HG02884 (cell line): Measurements from ENCODE around the gene PLD2.

Source experiments
- ATAC-seq: cut with Tn5 transposase; IDR thresholded peaks from one replicate; pipeline ENCODE4 v1.9.1; 2021; ENCODE audit warnings: mild to moderate bottlenecking, moderate library complexity; ENCODE audit not compliant: unreplicated experiment

The PLD2 gene

GRCh38 chr17:4789951-4790704, 16.8 kb upstream of the PLD2 start:
- ATAC-seq = peak; percentile 64

- no peak for ATAC-seq
Measured at GRCh38 chr17:4790705-4791088, 16.3 kb upstream of the PLD2 start.

GRCh38 chr17:4795168-4795567, 11.8 kb upstream of the PLD2 start:
- no peak for ATAC-seq

- no peak for ATAC-seq
Measured at GRCh38 chr17:4796552-4796920, 10.4 kb upstream of the PLD2 start.

GRCh38 chr17:4800462-4801196, 6.3 kb upstream of the PLD2 start:
- ATAC-seq = no peak

- ATAC-seq = no peak
Measured at GRCh38 chr17:4802228-4802627, 4.7 kb upstream of the PLD2 start, which contains the start of gene C17orf114. C17orf114 (minus strand) TSS chr17:4802328.

GRCh38 chr17:4806456-4806776, 536 bp upstream of the PLD2 start:
- ATAC-seq = peak; percentile 5

GRCh38 chr17:4807605-4808377, 839 bp downstream of the PLD2 start:
- no peak for ATAC-seq

- no peak for ATAC-seq
Measured at GRCh38 chr17:4808378-4808767, 1.4 kb downstream of the PLD2 start.

- ATAC-seq = no peak
Measured at GRCh38 chr17:4810696-4811290, 3.8 kb downstream of the PLD2 start.

GRCh38 chr17:4811471-4811870, 4.5 kb downstream of the PLD2 start:
- no peak for ATAC-seq

GRCh38 chr17:4812690-4813089, 5.7 kb downstream of the PLD2 start:
- ATAC-seq = no peak

GRCh38 chr17:4815043-4815675, 8.2 kb downstream of the PLD2 start:
- no peak for ATAC-seq

- ATAC-seq = no peak
Measured at GRCh38 chr17:4816826-4817225, 9.9 kb downstream of the PLD2 start.

- no peak for ATAC-seq
Measured at GRCh38 chr17:4818276-4818675, 11.3 kb downstream of the PLD2 start.

GRCh38 chr17:4822835-4823234, 15.9 kb downstream of the PLD2 start:
- ATAC-seq = no peak

GRCh38 chr17:4823373-4824089, 16.6 kb downstream of the PLD2 start:
- ATAC-seq = no peak

GRCh38 chr17:4827399-4827798, 20.4 kb downstream of the PLD2 start:
- ATAC-seq = no peak

- ATAC-seq = peak; percentile 17
Measured at GRCh38 chr17:4832829-4833177, 25.9 kb downstream of the PLD2 start.

- peak; percentile 84 for ATAC-seq
Measured at GRCh38 chr17:4833178-4833940, 26.4 kb downstream of the PLD2 start, which contains the start of gene MINK1. MINK1 (plus strand) TSS chr17:4833340; CDS start chr17:4833584, 244 bp downstream.
